OCI-LY1 (cell line): Measurements from ENCODE around the gene GADD45B.
"Not testable (repeated sequence)": the region's sequence is repeated elsewhere in the genome, so short reads cannot be mapped to it uniquely, and the experiment has no call there.

Experiments used
- CTCF ChIP-seq: fragments of 200-600 bp; sonication (generic), shearing (Covaris generic); IDR thresholded peaks from 2 replicates; pipeline ENCODE4 v1.5.1; 2017; ENCODE audit warnings: mild to moderate bottlenecking, antibody characterized with exemption, low read length, moderate library complexity, mixed read lengths
- EZH2 ChIP-seq: fragments of 200-600 bp; sonication (generic), shearing (Covaris generic); IDR thresholded peaks from 2 replicates; pipeline ENCODE4 v1.8.0; 2017; ENCODE audit warnings: borderline replicate concordance, mixed run types, mild to moderate bottlenecking, antibody characterized with exemption, low read length, moderate library complexity, mixed read lengths

- TF ChIP-seq EZH2, CTCF: not testable (repeated sequence)
These were observed 17.2 kb upstream of the GADD45B start for GRCh38 chr19:2458776-2459175.
